HCT116 (cell line): ENCODE results near the gene CRYGN. TPM values are rescaled to one million over a fixed set of nuclear protein-coding genes. Genes with fewer than 3 reads are reported as not detected.

ENCODE experiments used
- ATAC-seq: fragments of 200-7000 bp; cut with Tn5 transposase; 2 replicates; pipeline ENCODE4 v1.9.1; 2020; ENCODE audit warnings: mild to moderate bottlenecking, moderate library complexity
- BruUV-seq: library from RNA; stranded (reverse); fragments of 400-500 nt; replicated peaks from 2 replicates; lab custom pipeline; 2021; lab: Mats Ljungman, UMichigan
- CTCF ChIA-PET: fragments of 300-600 bp; sonication (Branson Sonifier 250); formaldehyde crosslinking; loops from one replicate; lab custom pipeline; 2021; ENCODE audit warnings: antibody characterized with exemption; lab: Charles Lee
- POLR2A ChIA-PET: fragments of 300-600, 350-600 bp; sonication (Branson Sonifier 250); formaldehyde crosslinking; loops from one replicate; lab custom pipeline; 2021; ENCODE audit warnings: antibody characterized with exemption; lab: Charles Lee
- RAD21 ChIA-PET, 2 experiments: fragments of 300-600 bp; sonication (Branson Sonifier 250); formaldehyde crosslinking; loops; one replicate each; lab custom pipeline; 2023; ENCODE audit warnings: low total read pairs in 2 of 2; ENCODE audit not compliant: uncharacterized antibody in 2 of 2, unreplicated experiment in 2 of 2, low non-redundant PET in 1 of 2; lab: Charles Lee
- DNase-seq: peaks from one replicate; pipeline ENCODE4 v3.0.0-alpha.2; 2010; ENCODE audit warnings: low read depth, low spot score
- H2AFZ ChIP-seq: fragments of 200-600 bp; shearing (Covaris generic), sonication (generic); 2 replicates; pipeline ENCODE4 v1.6.1; 2017; ENCODE audit warnings: low read depth, mixed run types, mixed read lengths, antibody characterized with exemption, low read length; ENCODE audit not compliant: poor library complexity, severe bottlenecking
- H3K27ac ChIP-seq: 2 replicates; pipeline ENCODE4 v1.5.1; 2012; ENCODE audit warnings: low read depth, low read length
- H3K27me3 ChIP-seq: fragments of 200-600 bp; sonication (generic); 2 replicates; pipeline ENCODE4 v1.6.1; 2016; ENCODE audit warnings: mixed run types, low read length, mixed read lengths; ENCODE audit not compliant: insufficient read depth
- H3K36me3 ChIP-seq, 2 experiments: fragments of 200-500 bp in 1 of 2; fragments of 200-600 bp in 1 of 2; sonication (Bioruptor generic) in 1 of 2; sonication (generic) in 1 of 2; 2 replicates each; pipeline versions ENCODE4 v1.5.1 to v1.6.1; 2014 to 2016; ENCODE audit warnings: low read length in 2 of 2, inconsistent platforms in 1 of 2, mixed read lengths in 1 of 2, mixed run types in 1 of 2; ENCODE audit not compliant: insufficient read depth in 2 of 2, control insufficient read depth in 1 of 2
- H3K4me1 ChIP-seq, 2 experiments: fragments of 200-600 bp in 1 of 2; sonication (generic) in 1 of 2; 2 replicates each; pipeline versions ENCODE4 v1.5.1 to v1.6.1; 2012 to 2017; ENCODE audit warnings: low read length in 2 of 2, inconsistent platforms in 1 of 2, mild to moderate bottlenecking in 1 of 2, mixed read lengths in 1 of 2, mixed run types in 1 of 2, moderate library complexity in 1 of 2; ENCODE audit not compliant: insufficient read depth in 2 of 2, control insufficient read depth in 1 of 2
- H3K4me2 ChIP-seq: fragments of 200-600 bp; sonication (generic); 2 replicates; pipeline ENCODE4 v1.6.1; 2017; ENCODE audit warnings: mixed run types, low read length, mixed read lengths
- H3K4me3 ChIP-seq, 2 experiments: fragments of 200-600 bp in 1 of 2; sonication (generic) in 1 of 2; replicated peaks in 1 of 2; 2 replicates each; pipeline ENCODE4 v1.5.1; 2011 to 2016; ENCODE audit warnings: low read length in 2 of 2, control low read depth in 1 of 2, low read depth in 1 of 2, mild to moderate bottlenecking in 1 of 2, mixed read lengths in 1 of 2, mixed run types in 1 of 2
- H3K79me2 ChIP-seq: fragments of 200-600 bp; sonication (generic); 2 replicates; pipeline ENCODE4 v1.6.1; 2017; ENCODE audit warnings: mild to moderate bottlenecking, mixed run types, low read length, moderate library complexity, mixed read lengths; ENCODE audit not compliant: insufficient read depth
- H3K9ac ChIP-seq: fragments of 200-600 bp; sonication (generic); 2 replicates; pipeline ENCODE4 v1.6.1; 2016; ENCODE audit warnings: low read length, mixed read lengths
- H3K9me2 ChIP-seq: fragments of 200-600 bp; sonication (generic), shearing (Covaris generic); 2 replicates; pipeline ENCODE4 v1.6.1; 2017; ENCODE audit warnings: mixed run types, mild to moderate bottlenecking, moderate library complexity; ENCODE audit not compliant: insufficient read depth
- H3K9me3 ChIP-seq, 2 experiments: fragments of 200-500 bp in 1 of 2; fragments of 200-600 bp in 1 of 2; sonication (Bioruptor generic) in 1 of 2; sonication (generic) in 1 of 2; 2 replicates each; pipeline ENCODE4 v1.6.1; 2014 to 2017; ENCODE audit warnings: low read length in 2 of 2, mixed read lengths in 2 of 2, inconsistent platforms in 1 of 2, low read depth in 1 of 2, mild to moderate bottlenecking in 1 of 2, mixed run types in 1 of 2, moderate library complexity in 1 of 2; ENCODE audit not compliant: control insufficient read depth in 1 of 2, insufficient read depth in 1 of 2
- H4K20me1 ChIP-seq: fragments of 200-600 bp; sonication (generic), shearing (Covaris generic); 2 replicates; pipeline ENCODE4 v1.6.1; 2017; ENCODE audit warnings: mixed run types, mild to moderate bottlenecking, moderate library complexity; ENCODE audit not compliant: insufficient read depth
- CBX3 ChIP-seq: IDR thresholded peaks from 2 replicates; pipeline ENCODE4 v1.6.1; 2012; ENCODE audit warnings: low read depth
- CEBPB ChIP-seq: IDR thresholded peaks from 2 replicates; pipeline ENCODE4 v1.6.1; 2012; ENCODE audit warnings: low read depth
- CTCF ChIP-seq, 3 experiments: fragments of 200-600 bp in 1 of 3; sonication (generic) in 1 of 3; IDR thresholded peaks in 2 of 3; conservative IDR thresholded peaks in 1 of 3; 2 replicates each; pipeline ENCODE4 v1.5.1; 2012 to 2017; ENCODE audit warnings: low read depth in 2 of 3, low read length in 2 of 3, antibody characterized with exemption in 1 of 3, borderline replicate concordance in 1 of 3, control low read depth in 1 of 3, mild to moderate bottlenecking in 1 of 3, mixed read lengths in 1 of 3, mixed run types in 1 of 3, moderate library complexity in 1 of 3; ENCODE audit not compliant: insufficient read depth in 1 of 3
- EGR1 ChIP-seq: IDR thresholded peaks from 2 replicates; pipeline ENCODE4 v1.6.1; 2012; ENCODE audit warnings: low read depth
- ELF1 ChIP-seq: IDR thresholded peaks from 2 replicates; pipeline ENCODE4 v1.6.1; 2012; ENCODE audit warnings: low read depth, borderline replicate concordance
- FOSL1 ChIP-seq: IDR thresholded peaks from 2 replicates; pipeline ENCODE4 v1.6.1; 2012; ENCODE audit warnings: low read depth
- JUND ChIP-seq: IDR thresholded peaks from 2 replicates; pipeline ENCODE4 v1.6.1; 2012
- MAX ChIP-seq: IDR thresholded peaks from 2 replicates; pipeline ENCODE4 v1.6.1; 2012
- POLR2A ChIP-seq: IDR thresholded peaks from 2 replicates; pipeline ENCODE4 v1.7.0; 2011; ENCODE audit warnings: borderline replicate concordance; ENCODE audit not compliant: insufficient read depth, insufficient read length; ENCODE audit errors: extremely low read depth
- POLR2AphosphoS5 ChIP-seq: IDR thresholded peaks from 2 replicates; pipeline ENCODE4 v1.6.1; 2011; ENCODE audit warnings: mild to moderate bottlenecking, low read depth, low read length, moderate library complexity
- SIN3A ChIP-seq: IDR thresholded peaks from 2 replicates; pipeline ENCODE4 v1.6.1; 2012; ENCODE audit warnings: low read depth
- ZBTB33 ChIP-seq: IDR thresholded peaks from 2 replicates; pipeline ENCODE4 v1.6.1; 2011; ENCODE audit warnings: mild to moderate bottlenecking, low read length, moderate library complexity; ENCODE audit not compliant: insufficient replicate concordance; ENCODE audit errors: extremely low read depth
- ZFX ChIP-seq: fragments of 450-650 bp; IDR thresholded peaks from 2 replicates; pipeline ENCODE4 v1.6.1; 2017
- ZNF274 ChIP-seq: fragments of 200-500 bp; sonication (Bioruptor generic); IDR thresholded peaks from 2 replicates; pipeline ENCODE4 v1.6.1; 2014; ENCODE audit warnings: mild to moderate bottlenecking, low read depth, low read length, inconsistent platforms
- intact Hi-C: fragments of 100-400 bp; cut with micrococcal nuclease; formaldehyde crosslinking; loops from 2 replicates; pipeline ENCODE4 v1.10.0; 2022
- total RNA-seq: library from RNA; stranded (reverse); gene quantifications from one replicate; pipeline ENCODE4 v1.2.1, GENCODE V29; 2021; ENCODE audit not compliant: unreplicated experiment

CRYGN gene
- total RNA-seq, 1 experiment from 2014 or later, result not detected

GRCh38 chr7:151483711-151483983, 43.7 kb upstream of the CRYGN start:
- TF ChIP-seq ZFX (no peak), ZBTB33 (no peak), CBX3 (no peak), EGR1 (no peak), SIN3A (no peak), ELF1 (no peak), CTCF (IDR thresholded peaks at IDR 0.05 in 2 of 3, conservative IDR thresholded peaks at IDR 0.05 in 1 of 3; ENCODE audit: borderline replicate concordance in 1 of 3, insufficient read depth in 1 of 3, low read depth in 2 of 3, low read length in 2 of 3) (no peak), CEBPB (no peak), POLR2A (no peak), JUND (no peak), FOSL1 (no peak), ZNF274 (no peak), MAX (no peak), POLR2AphosphoS5 (no peak)
- DNase-seq (no peak), ATAC-seq (peak; percentile 4; the same call in 1 of the 2 replicates)
- Histone ChIP-seq H3K9me2 (no peaks in the 10 kb centered on the region), H3K9me3 (no peaks in the 10 kb centered on the region), H3K4me3 (peak overlapping the region in 1 of 2 experiments; percentile 11; a peak in 2 of 4 replicates), H2AFZ (no peak overlapping the region), H3K79me2 (peaks cover 100% of the 10 kb centered on the region), H4K20me1 (0 out of 2 replicates have a peak, but pooled peaks cover 2% of the 10 kb centered on the region), H3K4me1 (peaks cover 15 to 41% of the 10 kb centered on the region in 2 experiments), H3K27ac (peak overlapping the region; percentile 24; the same call in 1 of the 2 replicates), H3K9ac (0 out of 2 replicates have a peak overlapping the region, but pooled peaks have one; percentile 4), H3K27me3 (no peaks in the 10 kb centered on the region), H3K4me2 (peak overlapping the region; percentile 56), H3K36me3 (peaks cover 15 to 33% of the 10 kb centered on the region in 2 experiments; a peak in 3 of 4 replicates)
- BruUV-seq, result no TSS peak
- ChIA-PET CTCF (no interaction called here), RAD21 (no interaction called here), POLR2A (no interaction called here)
- intact Hi-C loops, result no loop called here
